Measurements from ENCODE around the gene RNF38. TPM values are rescaled to one million over a fixed set of nuclear protein-coding genes. Genes with fewer than 3 reads are reported as not detected.
"Not testable (repeated sequence)": the region's sequence is repeated elsewhere in the genome, so short reads cannot be mapped to it uniquely, and the experiment has no call there.

The RNF38 gene
- total RNA-seq, 2 experiments from 2014 or later, result 9.0 to 25.5 TPM

- Histone ChIP-seq H3K4me2 (ENCODE audit: low read length) (no peak overlapping the region), H2AFZ (ENCODE audit: low read length) (no peak overlapping the region)
Measured at GRCh38 chr9:36325081-36325828, 74.8 kb downstream of the RNF38 start.

GRCh38 chr9:36323926-36324325 is 76.1 kb downstream of the RNF38 start:
- Histone ChIP-seq H2AFZ (ENCODE audit: low read length) (no peak overlapping the region), H3K9me2 (ENCODE audit: insufficient read depth, low read length) (no peaks in the 10 kb centered on the region), H3K4me1 (ENCODE audit: insufficient read depth, low read length, poor library complexity, severe bottlenecking) (no peaks in the 10 kb centered on the region), H3K4me3 (ENCODE audit: low read depth, low read length, poor library complexity, severe bottlenecking) (no peak overlapping the region), H3K36me3 (ENCODE audit: insufficient read depth, low read length) (no peaks in the 10 kb centered on the region), H3K79me2 (ENCODE audit: insufficient read depth, low read depth, low read length) (no peaks in the 10 kb centered on the region), H3K27ac (ENCODE audit: low read depth, low read length, poor library complexity, severe bottlenecking) (no peak overlapping the region), H4K20me1 (ENCODE audit: insufficient read depth, low read length) (no peaks in the 10 kb centered on the region), H3K9me3 (ENCODE audit: low read length) (no peaks in the 10 kb centered on the region), H3K4me2 (ENCODE audit: low read length) (no peak overlapping the region)
- ChIA-PET CTCF (ENCODE audit: unreplicated experiment) (no interaction called here), POLR2A (interaction anchor here (0.7 kb wide), 2 partner anchors 93 to 288 kb away, joined by 3 to 4 read pairs; no protein-coding TSS in a partner anchor)
- BruUV-seq (replicated peaks), result no TSS peak
- DNase-seq (ENCODE audit: low spot score), result no peak
- intact Hi-C loops (cut with micrococcal nuclease; ENCODE audit: unreplicated experiment), result loop anchor here (10.0 kb wide), 1 partner anchor 219 kb away; no protein-coding TSS in a partner anchor
- TF ChIP-seq EZH2phosphoT487 (IDR thresholded peaks at IDR 0.05; ENCODE audit: borderline replicate concordance, low read depth, low read length), result no peak
- TF ChIP-seq, protein P1, sequence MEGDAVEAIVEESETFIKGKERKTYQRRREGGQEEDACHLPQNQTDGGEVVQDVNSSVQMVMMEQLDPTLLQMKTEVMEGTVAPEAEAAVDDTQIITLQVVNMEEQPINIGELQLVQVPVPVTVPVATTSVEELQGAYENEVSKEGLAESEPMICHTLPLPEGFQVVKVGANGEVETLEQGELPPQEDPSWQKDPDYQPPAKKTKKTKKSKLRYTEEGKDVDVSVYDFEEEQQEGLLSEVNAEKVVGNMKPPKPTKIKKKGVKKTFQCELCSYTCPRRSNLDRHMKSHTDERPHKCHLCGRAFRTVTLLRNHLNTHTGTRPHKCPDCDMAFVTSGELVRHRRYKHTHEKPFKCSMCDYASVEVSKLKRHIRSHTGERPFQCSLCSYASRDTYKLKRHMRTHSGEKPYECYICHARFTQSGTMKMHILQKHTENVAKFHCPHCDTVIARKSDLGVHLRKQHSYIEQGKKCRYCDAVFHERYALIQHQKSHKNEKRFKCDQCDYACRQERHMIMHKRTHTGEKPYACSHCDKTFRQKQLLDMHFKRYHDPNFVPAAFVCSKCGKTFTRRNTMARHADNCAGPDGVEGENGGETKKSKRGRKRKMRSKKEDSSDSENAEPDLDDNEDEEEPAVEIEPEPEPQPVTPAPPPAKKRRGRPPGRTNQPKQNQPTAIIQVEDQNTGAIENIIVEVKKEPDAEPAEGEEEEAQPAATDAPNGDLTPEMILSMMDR (conservative IDR thresholded peaks at IDR 0.05; ENCODE audit: low read length), result no peak

More at GRCh38 chr9:36325081-36325828, 74.8 kb downstream of the RNF38 start:
- H3K9me2 ChIP-seq (ENCODE audit: insufficient read depth, low read length), result no peaks in the 10 kb centered on the region
- TF ChIP-seq EZH2phosphoT487 (IDR thresholded peaks at IDR 0.05; ENCODE audit: borderline replicate concordance, low read depth, low read length), result no peak
- TF ChIP-seq, protein P1 (conservative IDR thresholded peaks at IDR 0.05; ENCODE audit: low read length), result no peak
- no peaks in the 10 kb centered on the region for H4K20me1 ChIP-seq (ENCODE audit: insufficient read depth, low read length)
- no TSS peak for BruUV-seq (replicated peaks)
- no peaks in the 10 kb centered on the region for H3K9me3 ChIP-seq (ENCODE audit: low read length)
- ChIA-PET CTCF (ENCODE audit: unreplicated experiment) (no interaction called here), POLR2A (interaction anchor here (0.7 kb wide), 1 partner anchor 12 kb away, joined by 4 read pairs; no protein-coding TSS in a partner anchor)
- DNase-seq (ENCODE audit: low spot score), result no peak
- no peaks in the 10 kb centered on the region for H3K79me2 ChIP-seq (ENCODE audit: insufficient read depth, low read depth, low read length)
- no peaks in the 10 kb centered on the region for H3K4me1 ChIP-seq (ENCODE audit: insufficient read depth, low read length, poor library complexity, severe bottlenecking)
- intact Hi-C loops (cut with micrococcal nuclease; ENCODE audit: unreplicated experiment), result loop anchor here (10.0 kb wide), 1 partner anchor 220 kb away; no protein-coding TSS in a partner anchor
- H3K4me3 ChIP-seq (ENCODE audit: low read depth, low read length, poor library complexity, severe bottlenecking), result no peak overlapping the region
- no peak overlapping the region for H3K27ac ChIP-seq (ENCODE audit: low read depth, low read length, poor library complexity, severe bottlenecking)
- no peaks in the 10 kb centered on the region for H3K36me3 ChIP-seq (ENCODE audit: insufficient read depth, low read length)

- DNase-seq (ENCODE audit: low spot score), result no peak
- CTCF ChIA-PET (ENCODE audit: unreplicated experiment), result no interaction called here
- H3K36me3 ChIP-seq (ENCODE audit: insufficient read depth, low read length), result no peaks in the 10 kb centered on the region
- H3K27ac ChIP-seq (ENCODE audit: low read depth, low read length, poor library complexity, severe bottlenecking), result no peak overlapping the region
- POLR2A ChIA-PET, result interaction anchor here (0.6 kb wide), 2 partner anchors 50 to 283 kb away, joined by 4 to 6 read pairs; no protein-coding TSS in a partner anchor
- H3K9me3 ChIP-seq (ENCODE audit: low read length), result no peaks in the 10 kb centered on the region
- H3K9me2 ChIP-seq (ENCODE audit: insufficient read depth, low read length), result no peaks in the 10 kb centered on the region
- no TSS peak for BruUV-seq (replicated peaks)
- no peaks in the 10 kb centered on the region for H3K79me2 ChIP-seq (ENCODE audit: insufficient read depth, low read depth, low read length)
- no peaks in the 10 kb centered on the region for H3K4me1 ChIP-seq (ENCODE audit: insufficient read depth, low read length, poor library complexity, severe bottlenecking)
- H3K4me2 ChIP-seq (ENCODE audit: low read length), result no peak overlapping the region
- no peak overlapping the region for H2AFZ ChIP-seq (ENCODE audit: low read length)
- intact Hi-C loops (cut with micrococcal nuclease; ENCODE audit: unreplicated experiment), result loop anchor here (10.0 kb wide), 1 partner anchor 218 kb away; no protein-coding TSS in a partner anchor
- no peak overlapping the region for H3K4me3 ChIP-seq (ENCODE audit: low read depth, low read length, poor library complexity, severe bottlenecking)
- H4K20me1 ChIP-seq (ENCODE audit: insufficient read depth, low read length), result no peaks in the 10 kb centered on the region
- no peak for TF ChIP-seq EZH2phosphoT487 (IDR thresholded peaks at IDR 0.05; ENCODE audit: borderline replicate concordance, low read depth, low read length)
- TF ChIP-seq, protein P1 (conservative IDR thresholded peaks at IDR 0.05; ENCODE audit: low read length), result no peak
Measured at GRCh38 chr9:36322462-36322861, 77.6 kb downstream of the RNF38 start.

- H3K9me3 ChIP-seq (ENCODE audit: low read length); H3K4me1 ChIP-seq (ENCODE audit: insufficient read depth, low read length, poor library complexity, severe bottlenecking); CTCF ChIA-PET (ENCODE audit: unreplicated experiment); DNase-seq (ENCODE audit: low spot score); H3K27ac ChIP-seq (ENCODE audit: low read depth, low read length, poor library complexity, severe bottlenecking); POLR2A ChIA-PET; H3K4me3 ChIP-seq (ENCODE audit: low read depth, low read length, poor library complexity, severe bottlenecking); H3K4me2 ChIP-seq (ENCODE audit: low read length); H2AFZ ChIP-seq (ENCODE audit: low read length); H3K9me2 ChIP-seq (ENCODE audit: insufficient read depth, low read length); BruUV-seq (replicated peaks); H3K79me2 ChIP-seq (ENCODE audit: insufficient read depth, low read depth, low read length); H3K36me3 ChIP-seq (ENCODE audit: insufficient read depth, low read length); H4K20me1 ChIP-seq (ENCODE audit: insufficient read depth, low read length): not testable (repeated sequence)
- intact Hi-C loops (cut with micrococcal nuclease; ENCODE audit: unreplicated experiment), result loop anchor here (10.0 kb wide), 1 partner anchor 217 kb away; no protein-coding TSS in a partner anchor
Measured at GRCh38 chr9:36321903-36322302, 78.2 kb downstream of the RNF38 start.
